H9 (cell line): Measurements from ENCODE around the gene RNF212. TPM values are rescaled to one million over a fixed set of nuclear protein-coding genes. Genes with fewer than 3 reads are reported as not detected.

Experiments used
- DNase-seq: peaks from one replicate; pipeline ENCODE4 v3.0.0-alpha.2; 2017
- H2AFZ ChIP-seq: one replicate; pipeline ENCODE4 v1.6.1; 2013; ENCODE audit warnings: mild to moderate bottlenecking, low read length, control low read depth, moderate library complexity
- H2AK5ac ChIP-seq: 2 replicates; pipeline ENCODE4 v1.6.1; 2013; ENCODE audit warnings: low read length, control low read depth, mixed read lengths; ENCODE audit not compliant: insufficient read length
- H2BK120ac ChIP-seq: one replicate; pipeline ENCODE4 v1.6.1; 2013; ENCODE audit warnings: low read depth, mild to moderate bottlenecking, low read length, control low read depth, inconsistent platforms; ENCODE audit not compliant: poor library complexity, severe bottlenecking
- H2BK12ac ChIP-seq: 2 replicates; pipeline ENCODE4 v1.6.1; 2013; ENCODE audit warnings: low read length, control low read depth, mixed read lengths, low read depth; ENCODE audit not compliant: insufficient read length
- H2BK15ac ChIP-seq: 2 replicates; pipeline ENCODE4 v1.6.1; 2013; ENCODE audit warnings: low read depth, low read length, control low read depth
- H2BK20ac ChIP-seq: one replicate; pipeline ENCODE4 v1.6.1; 2013; ENCODE audit warnings: low read depth, mild to moderate bottlenecking, low read length, control low read depth, inconsistent platforms; ENCODE audit not compliant: poor library complexity, severe bottlenecking
- H2BK5ac ChIP-seq: 2 replicates; pipeline ENCODE4 v1.6.1; 2013; ENCODE audit warnings: low read length, control low read depth, mixed read lengths; ENCODE audit not compliant: insufficient read length
- H3K14ac ChIP-seq: 2 replicates; pipeline ENCODE4 v1.6.1; 2013; ENCODE audit warnings: low read length, control low read depth; ENCODE audit not compliant: insufficient read depth
- H3K18ac ChIP-seq: 2 replicates; pipeline ENCODE4 v1.6.1; 2013; ENCODE audit warnings: low read depth, mild to moderate bottlenecking, mixed read lengths, low read length, control low read depth; ENCODE audit not compliant: insufficient read length
- H3K23ac ChIP-seq: 2 replicates; pipeline ENCODE4 v1.6.1; 2013; ENCODE audit warnings: low read length, control low read depth, mixed read lengths, low read depth; ENCODE audit not compliant: insufficient read length
- H3K23me2 ChIP-seq: 2 replicates; pipeline ENCODE4 v1.6.1; 2013; ENCODE audit warnings: low read depth, mild to moderate bottlenecking, mixed read lengths, low read length, control low read depth; ENCODE audit not compliant: insufficient read length, poor library complexity, severe bottlenecking
- H3K27ac ChIP-seq: 2 replicates; pipeline ENCODE4 v1.5.1; 2013; ENCODE audit warnings: low read length, control low read depth, mixed read lengths, low read depth; ENCODE audit not compliant: insufficient read length
- H3K27me3 ChIP-seq: 2 replicates; pipeline ENCODE4 v1.6.1; 2013; ENCODE audit warnings: low read length, control low read depth, inconsistent platforms; ENCODE audit not compliant: insufficient read depth
- H3K4ac ChIP-seq: 2 replicates; pipeline ENCODE4 v1.6.1; 2013; ENCODE audit warnings: low read depth, mild to moderate bottlenecking, control low read depth, inconsistent platforms, low read length, moderate library complexity
- H3K4me1 ChIP-seq: 2 replicates; pipeline ENCODE4 v1.6.1; 2013; ENCODE audit warnings: low read length, control low read depth, inconsistent platforms; ENCODE audit not compliant: insufficient read depth
- H3K4me2 ChIP-seq: 2 replicates; pipeline ENCODE4 v1.6.1; 2013; ENCODE audit warnings: low read length, control low read depth, mixed read lengths; ENCODE audit not compliant: insufficient read length, insufficient read depth
- H3K56ac ChIP-seq: 2 replicates; pipeline ENCODE4 v1.6.1; 2013; ENCODE audit warnings: low read depth, mild to moderate bottlenecking, mixed read lengths, low read length, control low read depth; ENCODE audit not compliant: insufficient read length
- H3K79me1 ChIP-seq: 2 replicates; pipeline ENCODE4 v1.6.1; 2013; ENCODE audit warnings: low read depth, mild to moderate bottlenecking, moderate library complexity, low read length, control low read depth, inconsistent platforms; ENCODE audit not compliant: insufficient read depth, poor library complexity, severe bottlenecking
- H3K79me2 ChIP-seq: 2 replicates; pipeline ENCODE4 v1.6.1; 2013; ENCODE audit warnings: low read length, control low read depth, inconsistent platforms; ENCODE audit not compliant: insufficient read depth
- H3K9ac ChIP-seq: 2 replicates; pipeline ENCODE4 v1.6.1; 2013; ENCODE audit warnings: low read length, control low read depth, mixed read lengths; ENCODE audit not compliant: insufficient read length; ENCODE audit errors: extremely low read depth
- H3K9me3 ChIP-seq: one replicate; pipeline ENCODE4 v1.6.1; 2013; ENCODE audit warnings: low read depth, low read length, inconsistent platforms; ENCODE audit not compliant: control insufficient read depth
- H3T11ph ChIP-seq: one replicate; pipeline ENCODE4 v1.6.1; 2013; ENCODE audit warnings: mild to moderate bottlenecking, low read length, control low read depth, inconsistent platforms
- H4K20me1 ChIP-seq: one replicate; pipeline ENCODE4 v1.6.1; 2013; ENCODE audit not compliant: control insufficient read depth, insufficient read length, insufficient read depth
- H4K5ac ChIP-seq: 2 replicates; pipeline ENCODE4 v1.6.1; 2013; ENCODE audit warnings: low read depth, mild to moderate bottlenecking, mixed read lengths, low read length, control low read depth; ENCODE audit not compliant: insufficient read length
- H4K8ac ChIP-seq: replicated peaks from 2 replicates; pipeline ENCODE4 v1.6.1; 2013; ENCODE audit warnings: low read length, control low read depth, mixed read lengths, low read depth; ENCODE audit not compliant: insufficient read length
- H4K91ac ChIP-seq: 2 replicates; pipeline ENCODE4 v1.6.1; 2013; ENCODE audit warnings: low read depth, mild to moderate bottlenecking, moderate library complexity, mixed read lengths, low read length, control low read depth; ENCODE audit not compliant: insufficient read length
- H3K27ac Mint-ChIP-seq, 3 experiments: 2 replicates in 2 of 3; 3 replicates in 1 of 3; pipeline ENCODE4 v1.8.0; 2020 to 2021; ENCODE audit warnings: mixed read lengths in 3 of 3, mild to moderate bottlenecking in 1 of 3, moderate library complexity in 1 of 3
- H3K27me3 Mint-ChIP-seq: 2 replicates; pipeline ENCODE4 v1.8.0; 2021; ENCODE audit warnings: low read depth, mild to moderate bottlenecking, moderate library complexity, mixed read lengths
- H3K36me3 Mint-ChIP-seq, 3 experiments: 2 replicates in 2 of 3; 3 replicates in 1 of 3; pipeline ENCODE4 v1.8.0; 2020 to 2021; ENCODE audit warnings: low read depth in 3 of 3, mixed read lengths in 3 of 3; ENCODE audit not compliant: insufficient read depth in 1 of 3
- H3K4me1 Mint-ChIP-seq, 2 experiments: 2 replicates each; pipeline ENCODE4 v1.8.0; 2020; ENCODE audit warnings: mixed read lengths in 2 of 2
- H3K4me3 Mint-ChIP-seq, 2 experiments: 2 replicates in 1 of 2; 3 replicates in 1 of 2; pipeline ENCODE4 v1.8.0; 2020 to 2021; ENCODE audit warnings: mild to moderate bottlenecking in 2 of 2, mixed read lengths in 2 of 2, moderate library complexity in 1 of 2
- H3K9me3 Mint-ChIP-seq, 2 experiments: 2 replicates in 1 of 2; 3 replicates in 1 of 2; pipeline ENCODE4 v1.8.0; 2020; ENCODE audit warnings: mild to moderate bottlenecking in 2 of 2, mixed read lengths in 2 of 2, moderate library complexity in 1 of 2
- WGBS: extraction: QIAGEN DNeasy Blood & Tissue Kit; methylation state at CpG from one replicate; pipeline ENCODE4 v1.1.7; 2013; ENCODE audit warnings: missing lambda C conversion rate, low lambda C conversion rate, mixed read lengths; ENCODE audit not compliant: insufficient read length; ENCODE audit errors: extremely low coverage; 5-methylcytosine and 5-hydroxymethylcytosine counted together
- total RNA-seq: library from RNA; stranded (reverse); gene quantifications from 2 replicates; pipeline ENCODE4 v1.2.1, GENCODE V29; 2021
- TF ChIP-seq, protein P1 (sequence below): fragments of 200-600 bp; sonication (generic); conservative IDR thresholded peaks from 3 replicates; pipeline ENCODE4 v1.8.0; 2021; ENCODE audit warnings: antibody characterized with exemption, mild to moderate bottlenecking

Gene RNF212
- total RNA-seq, 1 experiment from 2014 or later, result 3.0 TPM

DNA sequence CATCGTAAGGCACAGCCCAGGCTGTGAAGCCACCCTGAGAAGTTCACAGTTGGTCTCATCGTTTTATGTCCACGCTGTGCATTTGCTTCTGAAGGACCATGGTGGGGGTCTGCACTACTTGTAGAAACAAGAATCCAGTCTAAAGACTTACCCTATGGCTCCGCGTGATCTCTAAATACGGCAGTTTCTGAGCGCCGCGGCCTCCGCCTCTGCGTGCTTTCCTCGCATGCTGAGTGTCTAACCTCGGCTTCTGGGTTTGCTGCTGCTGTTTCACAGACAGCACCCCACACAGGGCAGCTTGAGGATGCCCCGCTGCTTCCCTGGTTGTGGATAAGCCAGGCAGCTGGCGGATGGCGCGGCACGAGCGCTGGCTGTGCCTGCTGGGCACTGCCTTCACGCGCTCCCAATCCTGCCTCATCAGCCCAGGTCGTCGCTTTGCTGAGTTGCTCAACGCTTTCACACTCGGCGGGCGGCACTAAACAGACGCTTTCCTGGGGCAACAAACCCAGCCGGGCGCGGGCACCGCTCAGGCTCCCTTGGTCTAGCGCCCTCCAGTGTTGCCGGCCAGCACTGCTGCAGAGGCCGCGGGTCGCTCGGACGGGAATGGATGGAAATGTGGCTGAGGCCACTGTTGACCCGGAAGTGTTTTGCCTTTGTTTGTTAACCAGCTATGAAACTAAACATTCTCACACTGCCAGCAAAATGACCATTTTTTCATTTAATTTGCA lies 62.7 kb downstream of the RNF212 start:
- H2BK20ac ChIP-seq, result no peak overlapping the region
- no CpG with 5 or more reads among the region's 40 CpGs for WGBS
- H3K27ac ChIP-seq, result no peak overlapping the region
- Mint-ChIP-seq H3K9me3 (peaks cover 0 to 5% of the 10 kb centered on the region in 2 experiments; a peak in 3 of 5 replicates), H3K4me3 (no peak overlapping the region), H3K36me3 (peaks cover 0 to 2% (median 0%) of the 10 kb centered on the region in 3 experiments; a peak in 2 of 7 replicates), H3K27ac (no peak overlapping the region), H3K27me3 (peaks cover 67% of the 10 kb centered on the region), H3K4me1 (peaks cover 3 to 5% of the 10 kb centered on the region in 2 experiments; a peak in 1 of 4 replicates)
- H4K20me1 ChIP-seq, result no peaks in the 10 kb centered on the region
- H2AFZ ChIP-seq, result no peak overlapping the region
- H4K8ac ChIP-seq, result no peak overlapping the region
- peak; percentile 76 for DNase-seq
- H3K23ac ChIP-seq, result no peak overlapping the region
- H2AK5ac ChIP-seq, result no peak overlapping the region
- no peaks in the 10 kb centered on the region for H3K79me1 ChIP-seq
- no peaks in the 10 kb centered on the region for H3K23me2 ChIP-seq
- H2BK5ac ChIP-seq, result no peak overlapping the region
- H3K79me2 ChIP-seq, result no peaks in the 10 kb centered on the region
- no peak overlapping the region for H3K14ac ChIP-seq
- no peak overlapping the region for H3K4ac ChIP-seq
- H2BK15ac ChIP-seq, result no peak overlapping the region
- H4K91ac ChIP-seq, result no peak overlapping the region
- TF ChIP-seq, protein P1, sequence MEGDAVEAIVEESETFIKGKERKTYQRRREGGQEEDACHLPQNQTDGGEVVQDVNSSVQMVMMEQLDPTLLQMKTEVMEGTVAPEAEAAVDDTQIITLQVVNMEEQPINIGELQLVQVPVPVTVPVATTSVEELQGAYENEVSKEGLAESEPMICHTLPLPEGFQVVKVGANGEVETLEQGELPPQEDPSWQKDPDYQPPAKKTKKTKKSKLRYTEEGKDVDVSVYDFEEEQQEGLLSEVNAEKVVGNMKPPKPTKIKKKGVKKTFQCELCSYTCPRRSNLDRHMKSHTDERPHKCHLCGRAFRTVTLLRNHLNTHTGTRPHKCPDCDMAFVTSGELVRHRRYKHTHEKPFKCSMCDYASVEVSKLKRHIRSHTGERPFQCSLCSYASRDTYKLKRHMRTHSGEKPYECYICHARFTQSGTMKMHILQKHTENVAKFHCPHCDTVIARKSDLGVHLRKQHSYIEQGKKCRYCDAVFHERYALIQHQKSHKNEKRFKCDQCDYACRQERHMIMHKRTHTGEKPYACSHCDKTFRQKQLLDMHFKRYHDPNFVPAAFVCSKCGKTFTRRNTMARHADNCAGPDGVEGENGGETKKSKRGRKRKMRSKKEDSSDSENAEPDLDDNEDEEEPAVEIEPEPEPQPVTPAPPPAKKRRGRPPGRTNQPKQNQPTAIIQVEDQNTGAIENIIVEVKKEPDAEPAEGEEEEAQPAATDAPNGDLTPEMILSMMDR, result peak; percentile 84
- no peak overlapping the region for H3T11ph ChIP-seq
- no peak overlapping the region for H2BK120ac ChIP-seq
- no peak overlapping the region for H3K18ac ChIP-seq
- no peak overlapping the region for H2BK12ac ChIP-seq
- no peak overlapping the region for H3K9ac ChIP-seq
- H3K27me3 ChIP-seq, result no peaks in the 10 kb centered on the region; the same call in 1 of the 2 replicates
- H4K5ac ChIP-seq, result no peak overlapping the region
- no peaks in the 10 kb centered on the region for H3K9me3 ChIP-seq
- no peak overlapping the region for H3K56ac ChIP-seq
- no peak overlapping the region for H3K4me2 ChIP-seq
- H3K4me1 ChIP-seq, result no peaks in the 10 kb centered on the region
